ENCODE data around the gene SLC27A6.

SLC27A6 gene

DNA sequence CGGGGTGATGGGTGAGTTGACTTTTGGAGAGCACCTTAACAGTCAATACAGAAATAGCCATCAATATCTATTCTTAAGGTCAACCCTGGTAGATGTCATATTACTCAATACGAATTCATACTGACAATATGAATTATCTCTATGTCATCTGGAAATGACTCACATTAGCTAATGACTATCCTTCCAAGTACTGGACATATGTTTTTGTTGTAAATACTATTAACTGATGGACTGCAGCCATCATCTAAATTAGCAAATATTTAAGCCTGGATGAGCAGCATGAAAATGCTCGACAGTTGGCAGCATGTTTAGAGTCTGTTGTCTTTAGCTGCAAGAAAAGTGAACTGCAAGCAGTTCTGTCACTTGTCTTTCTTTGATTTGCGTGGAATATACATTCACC is 109.6 kb downstream of the SLC27A6 start:
- H3K4me1 ChIP-seq (ENCODE audit: control insufficient read depth in 1 of 2, insufficient read depth in 2 of 2, low read length in 2 of 2): no peaks in the 10 kb centered on the region
- no peak overlapping the region for H4K12ac ChIP-seq (ENCODE audit: low read depth, low read length)
- H3K27me3 ChIP-seq (ENCODE audit: insufficient read depth, low read length): no peaks in the 10 kb centered on the region
- no peak overlapping the region for H3K4me2 ChIP-seq (ENCODE audit: low read length)
- no peaks in the 10 kb centered on the region for H3K9me3 ChIP-seq (ENCODE audit: insufficient read depth, low read depth, low read length)
- H3K23ac ChIP-seq (ENCODE audit: low read length): no peak overlapping the region
- H3K79me2 ChIP-seq (ENCODE audit: control insufficient read depth, insufficient read depth, low read length, poor library complexity): no peaks in the 10 kb centered on the region
- H2BK12ac ChIP-seq (ENCODE audit: low read length): no peak overlapping the region
- no peak overlapping the region for H2BK120ac ChIP-seq (ENCODE audit: insufficient read depth, low read length, poor library complexity)
- no peak overlapping the region for H3K9ac ChIP-seq (ENCODE audit: low read length)
- H2AFZ ChIP-seq (ENCODE audit: insufficient read depth, low read length, poor library complexity): no peak overlapping the region
- no CpG with 5 or more reads among the region's 4 CpGs for WGBS (ENCODE audit: extremely low coverage, insufficient coverage, insufficient read length)
- H3K4me3 ChIP-seq (ENCODE audit: low read depth, low read length): no peak overlapping the region
- no peaks in the 10 kb centered on the region for H3K36me3 ChIP-seq (ENCODE audit: control insufficient read depth in 1 of 2, insufficient read depth in 2 of 2, low read length in 2 of 2)
- H4K8ac ChIP-seq (ENCODE audit: low read depth, low read length): no peak overlapping the region
- H2AK5ac ChIP-seq (ENCODE audit: low read length): no peak overlapping the region
- H2BK5ac ChIP-seq (ENCODE audit: low read depth, low read length, poor library complexity): no peak overlapping the region
- H3K27ac ChIP-seq (ENCODE audit: low read depth, low read length): no peak overlapping the region
- H3K14ac ChIP-seq (ENCODE audit: low read length): no peak overlapping the region
- H3K79me1 ChIP-seq (ENCODE audit: low read length): no peaks in the 10 kb centered on the region
- no peak overlapping the region for H3K4ac ChIP-seq (ENCODE audit: low read depth, low read length)
- peak in 1 of 2 donors; percentile 6 for DNase-seq
- H3K18ac ChIP-seq (ENCODE audit: low read length): no peak overlapping the region
- H4K91ac ChIP-seq (ENCODE audit: low read depth, low read length): no peak overlapping the region

- no peak overlapping the region for H4K8ac ChIP-seq (ENCODE audit: low read depth, low read length)
- H3K23ac ChIP-seq (ENCODE audit: low read length): no peak overlapping the region
- no peak overlapping the region for H3K4me3 ChIP-seq (ENCODE audit: low read depth, low read length)
- H3K27me3 ChIP-seq (ENCODE audit: insufficient read depth, low read length): no peaks in the 10 kb centered on the region
- WGBS (ENCODE audit: extremely low coverage, insufficient coverage, insufficient read length): no CpG with 5 or more reads among the region's 3 CpGs
- H4K91ac ChIP-seq (ENCODE audit: low read depth, low read length): no peak overlapping the region
- no peak for DNase-seq
- H3K18ac ChIP-seq (ENCODE audit: low read length): no peak overlapping the region
- H3K79me1 ChIP-seq (ENCODE audit: low read length): no peaks in the 10 kb centered on the region
- H3K9ac ChIP-seq (ENCODE audit: low read length): no peak overlapping the region
- no peak overlapping the region for H2BK5ac ChIP-seq (ENCODE audit: low read depth, low read length, poor library complexity)
- H3K4ac ChIP-seq (ENCODE audit: low read depth, low read length): no peak overlapping the region
- H2BK12ac ChIP-seq (ENCODE audit: low read length): no peak overlapping the region
- H2BK120ac ChIP-seq (ENCODE audit: insufficient read depth, low read length, poor library complexity): no peak overlapping the region
- H3K9me3 ChIP-seq (ENCODE audit: insufficient read depth, low read depth, low read length): no peaks in the 10 kb centered on the region
- no peaks in the 10 kb centered on the region for H3K36me3 ChIP-seq (ENCODE audit: control insufficient read depth in 1 of 2, insufficient read depth in 2 of 2, low read length in 2 of 2)
- no peak overlapping the region for H2AK5ac ChIP-seq (ENCODE audit: low read length)
- no peak overlapping the region for H3K14ac ChIP-seq (ENCODE audit: low read length)
- no peak overlapping the region for H2AFZ ChIP-seq (ENCODE audit: insufficient read depth, low read length, poor library complexity)
- no peak overlapping the region for H4K12ac ChIP-seq (ENCODE audit: low read depth, low read length)
- H3K79me2 ChIP-seq (ENCODE audit: control insufficient read depth, insufficient read depth, low read length, poor library complexity): no peaks in the 10 kb centered on the region
- H3K4me1 ChIP-seq (ENCODE audit: control insufficient read depth in 1 of 2, insufficient read depth in 2 of 2, low read length in 2 of 2): no peaks in the 10 kb centered on the region
- no peak overlapping the region for H3K27ac ChIP-seq (ENCODE audit: low read depth, low read length)
- H3K4me2 ChIP-seq (ENCODE audit: low read length): no peak overlapping the region
Observed at GRCh38 chr5:129077433-129078075, 112.3 kb downstream of the SLC27A6 start.

DNA sequence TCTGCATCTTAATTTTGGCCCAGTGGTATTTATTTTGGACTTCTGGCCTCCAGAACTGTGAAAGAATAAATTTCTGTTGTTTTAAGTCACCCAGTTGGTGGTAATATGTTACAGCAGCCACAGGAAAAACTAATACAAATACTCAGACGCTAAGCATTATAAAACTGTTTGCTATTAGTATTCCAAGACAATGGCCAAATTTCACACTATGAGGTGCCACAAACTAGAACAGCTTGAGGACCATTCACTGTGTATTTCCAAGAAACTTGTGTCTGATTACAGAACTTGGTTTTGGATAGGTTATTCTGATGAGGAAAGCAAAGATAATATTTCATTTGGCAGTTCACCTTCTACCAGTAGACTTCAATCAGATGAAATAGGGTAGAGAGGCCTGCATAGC is 113.0 kb downstream of the SLC27A6 start:
- H3K9ac ChIP-seq (ENCODE audit: low read length): no peak overlapping the region
- H3K18ac ChIP-seq (ENCODE audit: low read length): no peak overlapping the region
- H3K14ac ChIP-seq (ENCODE audit: low read length): no peak overlapping the region
- H4K12ac ChIP-seq (ENCODE audit: low read depth, low read length): no peak overlapping the region
- H3K4me3 ChIP-seq (ENCODE audit: low read depth, low read length): no peak overlapping the region
- no peak overlapping the region for H4K91ac ChIP-seq (ENCODE audit: low read depth, low read length)
- H3K23ac ChIP-seq (ENCODE audit: low read length): no peak overlapping the region
- H3K27me3 ChIP-seq (ENCODE audit: insufficient read depth, low read length): no peaks in the 10 kb centered on the region
- H3K4me1 ChIP-seq (ENCODE audit: control insufficient read depth in 1 of 2, insufficient read depth in 2 of 2, low read length in 2 of 2): no peaks in the 10 kb centered on the region
- no peaks in the 10 kb centered on the region for H3K79me1 ChIP-seq (ENCODE audit: low read length)
- H3K4ac ChIP-seq (ENCODE audit: low read depth, low read length): no peak overlapping the region
- H2BK12ac ChIP-seq (ENCODE audit: low read length): no peak overlapping the region
- H2BK120ac ChIP-seq (ENCODE audit: insufficient read depth, low read length, poor library complexity): no peak overlapping the region
- H3K36me3 ChIP-seq (ENCODE audit: control insufficient read depth in 1 of 2, insufficient read depth in 2 of 2, low read length in 2 of 2): no peaks in the 10 kb centered on the region
- H2AFZ ChIP-seq (ENCODE audit: insufficient read depth, low read length, poor library complexity): no peak overlapping the region
- H4K8ac ChIP-seq (ENCODE audit: low read depth, low read length): no peak overlapping the region
- no CpG with 5 or more reads among the region's 1 CpG for WGBS (ENCODE audit: extremely low coverage, insufficient coverage, insufficient read length)
- H3K79me2 ChIP-seq (ENCODE audit: control insufficient read depth, insufficient read depth, low read length, poor library complexity): no peaks in the 10 kb centered on the region
- H3K9me3 ChIP-seq (ENCODE audit: insufficient read depth, low read depth, low read length): no peaks in the 10 kb centered on the region
- H3K27ac ChIP-seq (ENCODE audit: low read depth, low read length): no peak overlapping the region
- DNase-seq: no peak
- no peak overlapping the region for H2AK5ac ChIP-seq (ENCODE audit: low read length)
- no peak overlapping the region for H2BK5ac ChIP-seq (ENCODE audit: low read depth, low read length, poor library complexity)
- H3K4me2 ChIP-seq (ENCODE audit: low read length): no peak overlapping the region

- H3K4me3 ChIP-seq (ENCODE audit: low read depth, low read length): no peak overlapping the region
- no peaks in the 10 kb centered on the region for H3K9me3 ChIP-seq (ENCODE audit: insufficient read depth, low read depth, low read length)
- H3K23ac ChIP-seq (ENCODE audit: low read length): no peak overlapping the region
- H4K91ac ChIP-seq (ENCODE audit: low read depth, low read length): no peak overlapping the region
- no peaks in the 10 kb centered on the region for H3K79me1 ChIP-seq (ENCODE audit: low read length)
- H2AFZ ChIP-seq (ENCODE audit: insufficient read depth, low read length, poor library complexity): no peak overlapping the region
- H2AK5ac ChIP-seq (ENCODE audit: low read length): no peak overlapping the region
- no peaks in the 10 kb centered on the region for H3K27me3 ChIP-seq (ENCODE audit: insufficient read depth, low read length)
- WGBS (ENCODE audit: extremely low coverage, insufficient coverage, insufficient read length): no CpG with 5 or more reads among the region's 3 CpGs
- H3K9ac ChIP-seq (ENCODE audit: low read length): no peak overlapping the region
- no peak overlapping the region for H2BK120ac ChIP-seq (ENCODE audit: insufficient read depth, low read length, poor library complexity)
- no peak overlapping the region for H3K27ac ChIP-seq (ENCODE audit: low read depth, low read length)
- H2BK5ac ChIP-seq (ENCODE audit: low read depth, low read length, poor library complexity): no peak overlapping the region
- no peak overlapping the region for H3K14ac ChIP-seq (ENCODE audit: low read length)
- DNase-seq: no peak
- H3K36me3 ChIP-seq (ENCODE audit: control insufficient read depth in 1 of 2, insufficient read depth in 2 of 2, low read length in 2 of 2): no peaks in the 10 kb centered on the region
- no peaks in the 10 kb centered on the region for H3K4me1 ChIP-seq (ENCODE audit: control insufficient read depth in 1 of 2, insufficient read depth in 2 of 2, low read length in 2 of 2)
- H4K12ac ChIP-seq (ENCODE audit: low read depth, low read length): no peak overlapping the region
- H3K79me2 ChIP-seq (ENCODE audit: control insufficient read depth, insufficient read depth, low read length, poor library complexity): no peaks in the 10 kb centered on the region
- no peak overlapping the region for H3K4me2 ChIP-seq (ENCODE audit: low read length)
- no peak overlapping the region for H3K18ac ChIP-seq (ENCODE audit: low read length)
- H2BK12ac ChIP-seq (ENCODE audit: low read length): no peak overlapping the region
- no peak overlapping the region for H3K4ac ChIP-seq (ENCODE audit: low read depth, low read length)
- H4K8ac ChIP-seq (ENCODE audit: low read depth, low read length): no peak overlapping the region
Observed at GRCh38 chr5:129078660-129079059, 113.4 kb downstream of the SLC27A6 start.

Measured in trophoblast cell (in vitro differentiated cells and primary cell).